ENCODE data around the gene PTH1R. TPM values are rescaled to one million over a fixed set of nuclear protein-coding genes. Genes with fewer than 3 reads are reported as not detected.
A peak's percentile ranks its signal among the peaks of the same experiment; 100 is the strongest.

Gene PTH1R
- total RNA-seq, 1 experiment from 2014 or later, result 0.32 TPM

DNA sequence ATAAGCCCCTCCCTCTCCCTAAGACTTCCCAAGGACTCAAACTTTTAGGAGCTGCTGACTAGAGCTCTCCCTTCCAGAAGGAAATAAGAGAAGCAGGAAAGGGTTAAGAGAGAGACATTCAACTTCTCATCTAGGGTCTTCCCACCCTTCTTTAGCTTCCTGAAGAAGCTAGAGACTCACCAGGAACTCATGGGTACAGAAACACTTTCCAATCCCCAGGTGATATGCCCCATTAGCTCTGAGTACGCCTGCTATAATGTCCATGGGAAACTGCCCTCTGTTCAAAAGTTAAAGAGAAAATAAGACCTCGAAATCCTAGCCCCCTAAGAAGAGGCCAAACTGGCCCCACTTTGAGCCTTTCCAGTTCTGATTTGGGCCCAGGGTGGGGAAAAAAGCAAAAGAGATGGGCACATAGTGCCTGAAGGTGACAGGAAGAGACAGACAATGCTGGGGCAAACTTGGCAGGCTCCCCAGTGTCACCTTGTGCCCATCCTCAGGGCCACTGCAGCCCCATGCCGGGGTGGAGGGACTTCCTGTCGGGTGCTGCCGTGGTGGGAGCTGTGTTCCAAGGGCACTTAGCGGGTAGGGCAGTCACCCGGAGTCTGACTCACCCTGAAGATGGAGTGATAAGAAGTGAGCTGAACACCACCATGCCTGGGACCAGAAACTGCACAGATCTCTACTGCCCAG, 69.5 kb downstream of the PTH1R start:
- Histone ChIP-seq H3K4me3 (replicated peaks in 1 of 2; ENCODE audit: low read depth in 1 of 2, low read length in 2 of 2) (peak overlapping the region in 1 of 2 experiments; percentile 4; a peak in 1 of 4 replicates), H3K9me2 (ENCODE audit: insufficient read depth) (no peaks in the 10 kb centered on the region), H3K27me3 (ENCODE audit: insufficient read depth, low read length) (no peaks in the 10 kb centered on the region), H3K4me2 (ENCODE audit: low read length) (peak overlapping the region; percentile 64), H3K9me3 (ENCODE audit: control insufficient read depth in 1 of 2, insufficient read depth in 1 of 2, low read depth in 1 of 2, low read length in 2 of 2) (no peaks in the 10 kb centered on the region), H3K9ac (ENCODE audit: low read length) (peak overlapping the region; percentile 21), H3K27ac (ENCODE audit: low read depth, low read length) (no peak overlapping the region), H4K20me1 (ENCODE audit: insufficient read depth) (peaks cover 37% of the 10 kb centered on the region; the same call in 1 of the 2 replicates), H3K79me2 (ENCODE audit: insufficient read depth, low read length) (peaks cover 98% of the 10 kb centered on the region), H3K4me1 (ENCODE audit: control insufficient read depth in 1 of 2, insufficient read depth in 2 of 2, low read length in 2 of 2) (peaks cover 68 to 92% of the 10 kb centered on the region in 2 experiments), H3K36me3 (ENCODE audit: control insufficient read depth in 1 of 2, insufficient read depth in 2 of 2, low read length in 2 of 2) (peaks cover 0 to 9% of the 10 kb centered on the region in 2 experiments; a peak in 1 of 4 replicates), H2AFZ (ENCODE audit: low read depth, low read length, poor library complexity, severe bottlenecking) (no peak overlapping the region)
- no TSS peak for BruUV-seq (replicated peaks)
- intact Hi-C loops (cut with micrococcal nuclease), result no loop called here
- ChIA-PET CTCF (interaction anchor here (1.3 to 1.8 kb wide), 2 partner anchors 11 to 23 kb away, joined by 4 to 7 read pairs; no protein-coding TSS in a partner anchor), POLR2A (interaction anchor here (0.7 to 1.9 kb wide), 3 partner anchors 12 to 30 kb away, joined by 3 to 5 read pairs (median 4); partner anchors contain the start of gene CCDC12), RAD21 (ENCODE audit: low non-redundant PET in 1 of 2, low total read pairs in 2 of 2, uncharacterized antibody in 2 of 2, unreplicated experiment in 2 of 2) (interaction anchor here in 1 of 2 experiments (0.7 kb wide), 1 partner anchor 24 kb away, joined by 3 read pairs; no protein-coding TSS in a partner anchor)
- peak; percentile 29 for ATAC-seq
- TF ChIP-seq POLR2A (IDR thresholded peaks at IDR 0.05; ENCODE audit: borderline replicate concordance, extremely low read depth, insufficient read depth, insufficient read length), result no peak
- TF ChIP-seq, protein P1, sequence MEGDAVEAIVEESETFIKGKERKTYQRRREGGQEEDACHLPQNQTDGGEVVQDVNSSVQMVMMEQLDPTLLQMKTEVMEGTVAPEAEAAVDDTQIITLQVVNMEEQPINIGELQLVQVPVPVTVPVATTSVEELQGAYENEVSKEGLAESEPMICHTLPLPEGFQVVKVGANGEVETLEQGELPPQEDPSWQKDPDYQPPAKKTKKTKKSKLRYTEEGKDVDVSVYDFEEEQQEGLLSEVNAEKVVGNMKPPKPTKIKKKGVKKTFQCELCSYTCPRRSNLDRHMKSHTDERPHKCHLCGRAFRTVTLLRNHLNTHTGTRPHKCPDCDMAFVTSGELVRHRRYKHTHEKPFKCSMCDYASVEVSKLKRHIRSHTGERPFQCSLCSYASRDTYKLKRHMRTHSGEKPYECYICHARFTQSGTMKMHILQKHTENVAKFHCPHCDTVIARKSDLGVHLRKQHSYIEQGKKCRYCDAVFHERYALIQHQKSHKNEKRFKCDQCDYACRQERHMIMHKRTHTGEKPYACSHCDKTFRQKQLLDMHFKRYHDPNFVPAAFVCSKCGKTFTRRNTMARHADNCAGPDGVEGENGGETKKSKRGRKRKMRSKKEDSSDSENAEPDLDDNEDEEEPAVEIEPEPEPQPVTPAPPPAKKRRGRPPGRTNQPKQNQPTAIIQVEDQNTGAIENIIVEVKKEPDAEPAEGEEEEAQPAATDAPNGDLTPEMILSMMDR (IDR thresholded peaks at IDR 0.05 in 2 of 3, conservative IDR thresholded peaks at IDR 0.05 in 1 of 3; ENCODE audit: borderline replicate concordance in 1 of 3, insufficient read depth in 1 of 3, low read depth in 2 of 3, low read length in 2 of 3), result no peak
- TF ChIP-seq YY1 (IDR thresholded peaks at IDR 0.05; ENCODE audit: extremely low read depth, insufficient replicate concordance, low read depth, low read length), result no peak
- no peak for DNase-seq (ENCODE audit: low read depth, low spot score)

- ChIA-PET POLR2A (interaction anchor here (0.7 to 1.9 kb wide), 3 partner anchors 12 to 29 kb away, joined by 3 to 5 read pairs (median 4); partner anchors contain the start of gene CCDC12), RAD21 (ENCODE audit: low non-redundant PET in 1 of 2, low total read pairs in 2 of 2, uncharacterized antibody in 2 of 2, unreplicated experiment in 2 of 2) (interaction anchor here in 1 of 2 experiments (1.3 kb wide), 1 partner anchor 32 kb away, joined by 3 read pairs; the partner anchor contains the start of gene NBEAL2), CTCF (interaction anchor here (1.3 to 1.8 kb wide), 2 partner anchors 12 to 24 kb away, joined by 4 to 7 read pairs; no protein-coding TSS in a partner anchor)
- no peaks in the 10 kb centered on the region for H3K9me3 ChIP-seq (ENCODE audit: control insufficient read depth in 1 of 2, insufficient read depth in 1 of 2, low read depth in 1 of 2, low read length in 2 of 2)
- peak overlapping the region in 1 of 2 experiments; percentile 4; a peak in 2 of 4 replicates for H3K4me3 ChIP-seq (replicated peaks in 1 of 2; ENCODE audit: low read depth in 1 of 2, low read length in 2 of 2)
- no peak overlapping the region for H2AFZ ChIP-seq (ENCODE audit: low read depth, low read length, poor library complexity, severe bottlenecking)
- DNase-seq (ENCODE audit: low read depth, low spot score), result no peak
- peak overlapping the region; percentile 21; the same call in 1 of the 2 replicates for H3K9ac ChIP-seq (ENCODE audit: low read length)
- intact Hi-C loops (cut with micrococcal nuclease), result no loop called here
- H3K4me2 ChIP-seq (ENCODE audit: low read length), result peak overlapping the region; percentile 64
- peaks cover 98% of the 10 kb centered on the region for H3K79me2 ChIP-seq (ENCODE audit: insufficient read depth, low read length)
- BruUV-seq (replicated peaks), result no TSS peak
- ATAC-seq, result no peak
- no peak overlapping the region for H3K27ac ChIP-seq (ENCODE audit: low read depth, low read length)
- peaks cover 43% of the 10 kb centered on the region; the same call in 1 of the 2 replicates for H4K20me1 ChIP-seq (ENCODE audit: insufficient read depth)
- peaks cover 0 to 9% of the 10 kb centered on the region in 2 experiments; a peak in 1 of 4 replicates for H3K36me3 ChIP-seq (ENCODE audit: control insufficient read depth in 1 of 2, insufficient read depth in 2 of 2, low read length in 2 of 2)
- no peaks in the 10 kb centered on the region for H3K9me2 ChIP-seq (ENCODE audit: insufficient read depth)
- H3K27me3 ChIP-seq (ENCODE audit: insufficient read depth, low read length), result no peaks in the 10 kb centered on the region
- peaks cover 68 to 95% of the 10 kb centered on the region in 2 experiments for H3K4me1 ChIP-seq (ENCODE audit: control insufficient read depth in 1 of 2, insufficient read depth in 2 of 2, low read length in 2 of 2)
- TF ChIP-seq, protein P1 (IDR thresholded peaks at IDR 0.05 in 2 of 3, conservative IDR thresholded peaks at IDR 0.05 in 1 of 3; ENCODE audit: borderline replicate concordance in 1 of 3, insufficient read depth in 1 of 3, low read depth in 2 of 3, low read length in 2 of 3), result no peak
- TF ChIP-seq EZH2phosphoT487 (IDR thresholded peaks at IDR 0.05; ENCODE audit: borderline replicate concordance), result no peak
- TF ChIP-seq YY1 (IDR thresholded peaks at IDR 0.05; ENCODE audit: extremely low read depth, insufficient replicate concordance, low read depth, low read length), result no peak
- TF ChIP-seq, protein P2, sequence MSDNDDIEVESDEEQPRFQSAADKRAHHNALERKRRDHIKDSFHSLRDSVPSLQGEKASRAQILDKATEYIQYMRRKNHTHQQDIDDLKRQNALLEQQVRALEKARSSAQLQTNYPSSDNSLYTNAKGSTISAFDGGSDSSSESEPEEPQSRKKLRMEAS (IDR thresholded peaks at IDR 0.05), result no peak
- no peak for TF ChIP-seq RAD21 (IDR thresholded peaks at IDR 0.05; ENCODE audit: low read depth)
- TF ChIP-seq POLR2AphosphoS5 (IDR thresholded peaks at IDR 0.05; ENCODE audit: low read depth, low read length), result no peak
- TF ChIP-seq SRF (IDR thresholded peaks at IDR 0.05; ENCODE audit: low read depth), result no peak
- TF ChIP-seq FOSL1 (IDR thresholded peaks at IDR 0.05; ENCODE audit: low read depth), result no peak
- no peak for TF ChIP-seq SP1 (IDR thresholded peaks at IDR 0.05; ENCODE audit: low read depth)
- TF ChIP-seq ATF3 (IDR thresholded peaks at IDR 0.05), result no peak
These were observed 70.0 kb downstream of the PTH1R start for GRCh38 chr3:46947546-46947901.

Data from HCT116 (cell line).